HCT116 (cell line): ENCODE data around the gene LHFPL4. TPM values are rescaled to one million over a fixed set of nuclear protein-coding genes. Genes with fewer than 3 reads are reported as not detected.

ENCODE experiments used
- ATAC-seq: fragments of 200-7000 bp; cut with Tn5 transposase; 2 replicates; pipeline ENCODE4 v1.9.1; 2020; ENCODE audit warnings: mild to moderate bottlenecking, moderate library complexity
- BruUV-seq: library from RNA; stranded (reverse); fragments of 400-500 nt; replicated peaks from 2 replicates; lab custom pipeline; 2021; lab: Mats Ljungman, UMichigan
- CTCF ChIA-PET: fragments of 300-600 bp; sonication (Branson Sonifier 250); formaldehyde crosslinking; loops from one replicate; lab custom pipeline; 2021; ENCODE audit warnings: antibody characterized with exemption; lab: Charles Lee
- POLR2A ChIA-PET: fragments of 300-600, 350-600 bp; sonication (Branson Sonifier 250); formaldehyde crosslinking; loops from one replicate; lab custom pipeline; 2021; ENCODE audit warnings: antibody characterized with exemption; lab: Charles Lee
- RAD21 ChIA-PET, 2 experiments: fragments of 300-600 bp; sonication (Branson Sonifier 250); formaldehyde crosslinking; loops; one replicate each; lab custom pipeline; 2023; ENCODE audit warnings: low total read pairs in 2 of 2; ENCODE audit not compliant: uncharacterized antibody in 2 of 2, unreplicated experiment in 2 of 2, low non-redundant PET in 1 of 2; lab: Charles Lee
- DNase-seq: peaks from one replicate; pipeline ENCODE4 v3.0.0-alpha.2; 2010; ENCODE audit warnings: low read depth, low spot score
- H2AFZ ChIP-seq: fragments of 200-600 bp; shearing (Covaris generic), sonication (generic); 2 replicates; pipeline ENCODE4 v1.6.1; 2017; ENCODE audit warnings: low read depth, mixed run types, mixed read lengths, antibody characterized with exemption, low read length; ENCODE audit not compliant: poor library complexity, severe bottlenecking
- H3K27ac ChIP-seq: 2 replicates; pipeline ENCODE4 v1.5.1; 2012; ENCODE audit warnings: low read depth, low read length
- H3K27me3 ChIP-seq: fragments of 200-600 bp; sonication (generic); 2 replicates; pipeline ENCODE4 v1.6.1; 2016; ENCODE audit warnings: mixed run types, low read length, mixed read lengths; ENCODE audit not compliant: insufficient read depth
- H3K36me3 ChIP-seq, 2 experiments: fragments of 200-500 bp in 1 of 2; fragments of 200-600 bp in 1 of 2; sonication (Bioruptor generic) in 1 of 2; sonication (generic) in 1 of 2; 2 replicates each; pipeline versions ENCODE4 v1.5.1 to v1.6.1; 2014 to 2016; ENCODE audit warnings: low read length in 2 of 2, inconsistent platforms in 1 of 2, mixed read lengths in 1 of 2, mixed run types in 1 of 2; ENCODE audit not compliant: insufficient read depth in 2 of 2, control insufficient read depth in 1 of 2
- H3K4me1 ChIP-seq, 2 experiments: fragments of 200-600 bp in 1 of 2; sonication (generic) in 1 of 2; 2 replicates each; pipeline versions ENCODE4 v1.5.1 to v1.6.1; 2012 to 2017; ENCODE audit warnings: low read length in 2 of 2, inconsistent platforms in 1 of 2, mild to moderate bottlenecking in 1 of 2, mixed read lengths in 1 of 2, mixed run types in 1 of 2, moderate library complexity in 1 of 2; ENCODE audit not compliant: insufficient read depth in 2 of 2, control insufficient read depth in 1 of 2
- H3K4me2 ChIP-seq: fragments of 200-600 bp; sonication (generic); 2 replicates; pipeline ENCODE4 v1.6.1; 2017; ENCODE audit warnings: mixed run types, low read length, mixed read lengths
- H3K4me3 ChIP-seq, 2 experiments: fragments of 200-600 bp in 1 of 2; sonication (generic) in 1 of 2; replicated peaks in 1 of 2; 2 replicates each; pipeline ENCODE4 v1.5.1; 2011 to 2016; ENCODE audit warnings: low read length in 2 of 2, control low read depth in 1 of 2, low read depth in 1 of 2, mild to moderate bottlenecking in 1 of 2, mixed read lengths in 1 of 2, mixed run types in 1 of 2
- H3K79me2 ChIP-seq: fragments of 200-600 bp; sonication (generic); 2 replicates; pipeline ENCODE4 v1.6.1; 2017; ENCODE audit warnings: mild to moderate bottlenecking, mixed run types, low read length, moderate library complexity, mixed read lengths; ENCODE audit not compliant: insufficient read depth
- H3K9ac ChIP-seq: fragments of 200-600 bp; sonication (generic); 2 replicates; pipeline ENCODE4 v1.6.1; 2016; ENCODE audit warnings: low read length, mixed read lengths
- H3K9me2 ChIP-seq: fragments of 200-600 bp; sonication (generic), shearing (Covaris generic); 2 replicates; pipeline ENCODE4 v1.6.1; 2017; ENCODE audit warnings: mixed run types, mild to moderate bottlenecking, moderate library complexity; ENCODE audit not compliant: insufficient read depth
- H3K9me3 ChIP-seq, 2 experiments: fragments of 200-500 bp in 1 of 2; fragments of 200-600 bp in 1 of 2; sonication (Bioruptor generic) in 1 of 2; sonication (generic) in 1 of 2; 2 replicates each; pipeline ENCODE4 v1.6.1; 2014 to 2017; ENCODE audit warnings: low read length in 2 of 2, mixed read lengths in 2 of 2, inconsistent platforms in 1 of 2, low read depth in 1 of 2, mild to moderate bottlenecking in 1 of 2, mixed run types in 1 of 2, moderate library complexity in 1 of 2; ENCODE audit not compliant: control insufficient read depth in 1 of 2, insufficient read depth in 1 of 2
- H4K20me1 ChIP-seq: fragments of 200-600 bp; sonication (generic), shearing (Covaris generic); 2 replicates; pipeline ENCODE4 v1.6.1; 2017; ENCODE audit warnings: mixed run types, mild to moderate bottlenecking, moderate library complexity; ENCODE audit not compliant: insufficient read depth
- CEBPB ChIP-seq: IDR thresholded peaks from 2 replicates; pipeline ENCODE4 v1.6.1; 2012; ENCODE audit warnings: low read depth
- EGR1 ChIP-seq: IDR thresholded peaks from 2 replicates; pipeline ENCODE4 v1.6.1; 2012; ENCODE audit warnings: low read depth
- FOSL1 ChIP-seq: IDR thresholded peaks from 2 replicates; pipeline ENCODE4 v1.6.1; 2012; ENCODE audit warnings: low read depth
- JUND ChIP-seq: IDR thresholded peaks from 2 replicates; pipeline ENCODE4 v1.6.1; 2012
- POLR2A ChIP-seq: IDR thresholded peaks from 2 replicates; pipeline ENCODE4 v1.7.0; 2011; ENCODE audit warnings: borderline replicate concordance; ENCODE audit not compliant: insufficient read depth, insufficient read length; ENCODE audit errors: extremely low read depth
- POLR2AphosphoS5 ChIP-seq: IDR thresholded peaks from 2 replicates; pipeline ENCODE4 v1.6.1; 2011; ENCODE audit warnings: mild to moderate bottlenecking, low read depth, low read length, moderate library complexity
- SP1 ChIP-seq: IDR thresholded peaks from 2 replicates; pipeline ENCODE4 v1.6.1; 2012; ENCODE audit warnings: low read depth
- SRF ChIP-seq: IDR thresholded peaks from 2 replicates; pipeline ENCODE4 v1.6.1; 2012; ENCODE audit warnings: low read depth
- ZFX ChIP-seq: fragments of 450-650 bp; IDR thresholded peaks from 2 replicates; pipeline ENCODE4 v1.6.1; 2017
- ZNF274 ChIP-seq: fragments of 200-500 bp; sonication (Bioruptor generic); IDR thresholded peaks from 2 replicates; pipeline ENCODE4 v1.6.1; 2014; ENCODE audit warnings: mild to moderate bottlenecking, low read depth, low read length, inconsistent platforms
- intact Hi-C: fragments of 100-400 bp; cut with micrococcal nuclease; formaldehyde crosslinking; loops from 2 replicates; pipeline ENCODE4 v1.10.0; 2022
- total RNA-seq: library from RNA; stranded (reverse); gene quantifications from one replicate; pipeline ENCODE4 v1.2.1, GENCODE V29; 2021; ENCODE audit not compliant: unreplicated experiment
- TF ChIP-seq, protein P1 (sequence below): IDR thresholded peaks from 2 replicates; pipeline ENCODE4 v1.6.1; 2012; ENCODE audit warnings: low read depth
- TF ChIP-seq, protein P2 (sequence below): IDR thresholded peaks from 2 replicates; pipeline ENCODE4 v1.6.1; 2011; ENCODE audit warnings: mild to moderate bottlenecking, low read length, moderate library complexity; ENCODE audit not compliant: insufficient replicate concordance; ENCODE audit errors: extremely low read depth

Gene LHFPL4
- total RNA-seq, 1 experiment from 2014 or later = not detected

DNA sequence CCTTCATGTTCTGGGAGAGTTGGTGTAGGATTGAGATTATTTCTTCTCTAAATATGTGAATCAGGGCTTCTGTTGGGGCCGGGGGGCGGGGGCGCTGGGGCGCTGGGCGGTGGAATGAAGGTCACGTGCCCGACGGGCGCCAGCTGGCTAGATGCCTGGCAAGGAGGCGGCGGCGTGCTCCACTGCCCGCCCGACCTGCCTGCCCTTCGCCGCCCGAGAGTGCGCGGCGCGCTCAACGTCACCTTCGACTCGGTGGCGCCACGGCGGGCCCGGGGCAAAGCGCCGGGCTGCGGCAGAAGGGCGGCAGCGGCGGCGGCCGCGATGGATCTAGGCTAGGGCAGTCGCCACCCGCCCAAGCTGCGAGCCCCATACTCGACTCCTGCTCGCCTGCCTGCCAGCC lies 47.0 kb upstream of the LHFPL4 start:
- no peaks in the 10 kb centered on the region for H3K36me3 ChIP-seq
- no peak overlapping the region for H2AFZ ChIP-seq
- no peak overlapping the region for H3K4me2 ChIP-seq
- no peaks in the 10 kb centered on the region for H4K20me1 ChIP-seq
- H3K4me3 ChIP-seq = no peak overlapping the region
- H3K79me2 ChIP-seq = no peaks in the 10 kb centered on the region
- DNase-seq = no peak
- POLR2A ChIA-PET = no interaction called here
- BruUV-seq = no TSS peak
- H3K4me1 ChIP-seq = no peaks in the 10 kb centered on the region
- no peak overlapping the region for H3K9ac ChIP-seq
- intact Hi-C loops = no loop called here
- RAD21 ChIA-PET = no interaction called here
- no peaks in the 10 kb centered on the region for H3K9me2 ChIP-seq
- H3K27ac ChIP-seq = no peak overlapping the region
- CTCF ChIA-PET = no interaction called here
- no peak for ATAC-seq
- TF ChIP-seq ZNF274 = no peak
- TF ChIP-seq POLR2A = no peak
- TF ChIP-seq ZFX = no peak
- TF ChIP-seq, protein P1, sequence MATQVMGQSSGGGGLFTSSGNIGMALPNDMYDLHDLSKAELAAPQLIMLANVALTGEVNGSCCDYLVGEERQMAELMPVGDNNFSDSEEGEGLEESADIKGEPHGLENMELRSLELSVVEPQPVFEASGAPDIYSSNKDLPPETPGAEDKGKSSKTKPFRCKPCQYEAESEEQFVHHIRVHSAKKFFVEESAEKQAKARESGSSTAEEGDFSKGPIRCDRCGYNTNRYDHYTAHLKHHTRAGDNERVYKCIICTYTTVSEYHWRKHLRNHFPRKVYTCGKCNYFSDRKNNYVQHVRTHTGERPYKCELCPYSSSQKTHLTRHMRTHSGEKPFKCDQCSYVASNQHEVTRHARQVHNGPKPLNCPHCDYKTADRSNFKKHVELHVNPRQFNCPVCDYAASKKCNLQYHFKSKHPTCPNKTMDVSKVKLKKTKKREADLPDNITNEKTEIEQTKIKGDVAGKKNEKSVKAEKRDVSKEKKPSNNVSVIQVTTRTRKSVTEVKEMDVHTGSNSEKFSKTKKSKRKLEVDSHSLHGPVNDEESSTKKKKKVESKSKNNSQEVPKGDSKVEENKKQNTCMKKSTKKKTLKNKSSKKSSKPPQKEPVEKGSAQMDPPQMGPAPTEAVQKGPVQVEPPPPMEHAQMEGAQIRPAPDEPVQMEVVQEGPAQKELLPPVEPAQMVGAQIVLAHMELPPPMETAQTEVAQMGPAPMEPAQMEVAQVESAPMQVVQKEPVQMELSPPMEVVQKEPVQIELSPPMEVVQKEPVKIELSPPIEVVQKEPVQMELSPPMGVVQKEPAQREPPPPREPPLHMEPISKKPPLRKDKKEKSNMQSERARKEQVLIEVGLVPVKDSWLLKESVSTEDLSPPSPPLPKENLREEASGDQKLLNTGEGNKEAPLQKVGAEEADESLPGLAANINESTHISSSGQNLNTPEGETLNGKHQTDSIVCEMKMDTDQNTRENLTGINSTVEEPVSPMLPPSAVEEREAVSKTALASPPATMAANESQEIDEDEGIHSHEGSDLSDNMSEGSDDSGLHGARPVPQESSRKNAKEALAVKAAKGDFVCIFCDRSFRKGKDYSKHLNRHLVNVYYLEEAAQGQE = no peak
- no peak for TF ChIP-seq JUND
- TF ChIP-seq FOSL1 = no peak
- no peak for TF ChIP-seq POLR2AphosphoS5
- no peak for TF ChIP-seq SP1
- no peak for TF ChIP-seq SRF
- TF ChIP-seq CEBPB = no peak
- TF ChIP-seq EGR1 = no peak
- TF ChIP-seq, protein P2, sequence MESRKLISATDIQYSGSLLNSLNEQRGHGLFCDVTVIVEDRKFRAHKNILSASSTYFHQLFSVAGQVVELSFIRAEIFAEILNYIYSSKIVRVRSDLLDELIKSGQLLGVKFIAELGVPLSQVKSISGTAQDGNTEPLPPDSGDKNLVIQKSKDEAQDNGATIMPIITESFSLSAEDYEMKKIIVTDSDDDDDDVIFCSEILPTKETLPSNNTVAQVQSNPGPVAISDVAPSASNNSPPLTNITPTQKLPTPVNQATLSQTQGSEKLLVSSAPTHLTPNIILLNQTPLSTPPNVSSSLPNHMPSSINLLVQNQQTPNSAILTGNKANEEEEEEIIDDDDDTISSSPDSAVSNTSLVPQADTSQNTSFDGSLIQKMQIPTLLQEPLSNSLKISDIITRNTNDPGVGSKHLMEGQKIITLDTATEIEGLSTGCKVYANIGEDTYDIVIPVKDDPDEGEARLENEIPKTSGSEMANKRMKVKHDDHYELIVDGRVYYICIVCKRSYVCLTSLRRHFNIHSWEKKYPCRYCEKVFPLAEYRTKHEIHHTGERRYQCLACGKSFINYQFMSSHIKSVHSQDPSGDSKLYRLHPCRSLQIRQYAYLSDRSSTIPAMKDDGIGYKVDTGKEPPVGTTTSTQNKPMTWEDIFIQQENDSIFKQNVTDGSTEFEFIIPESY = no peak
- peaks cover 5 to 6% of the 10 kb centered on the region in 2 experiments; a peak in 3 of 4 replicates for H3K9me3 ChIP-seq
- no peaks in the 10 kb centered on the region for H3K27me3 ChIP-seq
